ENCODE data around the gene CD99. TPM values are rescaled to one million over a fixed set of nuclear protein-coding genes. Genes with fewer than 3 reads are reported as not detected.
"Not testable (repeated sequence)": the region's sequence is repeated elsewhere in the genome, so short reads cannot be mapped to it uniquely, and the experiment has no call there.

The CD99 gene
- polyA plus RNA-seq, 2 donors: 133 to 198 TPM

DNA sequence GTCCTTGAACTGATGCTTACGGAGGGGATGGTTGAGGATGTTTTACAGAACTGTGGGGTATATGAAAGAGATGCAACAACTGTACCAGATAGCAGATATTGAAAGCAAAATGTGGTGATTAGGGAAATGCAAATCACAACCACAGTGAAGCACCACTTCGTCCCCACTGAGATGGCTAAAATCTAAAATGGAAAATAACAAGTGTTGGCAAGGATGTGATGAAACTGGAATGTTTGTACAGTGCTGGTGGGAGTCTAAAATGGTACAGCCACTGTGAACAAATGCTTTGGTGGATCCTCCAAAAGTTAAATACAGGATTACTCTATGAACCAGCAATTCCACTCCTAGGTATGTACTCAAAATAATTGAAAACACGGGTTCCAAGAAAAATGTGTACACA lies 83.7 kb downstream of the CD99 start:
- WGBS, 2 donors: 94 to 95% methylated on average over 3 of the region's 3 CpGs
- no peaks in the 10 kb centered on the region for H3K36me3 ChIP-seq (ENCODE audit: control insufficient read depth in 2 of 2, insufficient read depth in 2 of 2, low read length in 1 of 2)
- no peaks in the 10 kb centered on the region for H3K4me1 ChIP-seq (ENCODE audit: control insufficient read depth in 2 of 2, insufficient read depth in 2 of 2, low read length in 1 of 2)
- no peak overlapping the region for H3K27ac ChIP-seq (ENCODE audit: low read depth in 2 of 2, low read length in 1 of 2)
- peaks cover 0 to 4% of the 10 kb centered on the region in 2 donors for H3K9me3 ChIP-seq (ENCODE audit: control insufficient read depth in 2 of 2, insufficient read depth in 1 of 2, low read depth in 1 of 2, low read length in 1 of 2)
- no peak overlapping the region for H3K4me3 ChIP-seq (ENCODE audit: low read depth in 1 of 2, low read length in 2 of 2)
- no peaks in the 10 kb centered on the region for H3K27me3 ChIP-seq (ENCODE audit: control insufficient read depth in 1 of 2, insufficient read depth in 2 of 2, low read length in 2 of 2)

DNA sequence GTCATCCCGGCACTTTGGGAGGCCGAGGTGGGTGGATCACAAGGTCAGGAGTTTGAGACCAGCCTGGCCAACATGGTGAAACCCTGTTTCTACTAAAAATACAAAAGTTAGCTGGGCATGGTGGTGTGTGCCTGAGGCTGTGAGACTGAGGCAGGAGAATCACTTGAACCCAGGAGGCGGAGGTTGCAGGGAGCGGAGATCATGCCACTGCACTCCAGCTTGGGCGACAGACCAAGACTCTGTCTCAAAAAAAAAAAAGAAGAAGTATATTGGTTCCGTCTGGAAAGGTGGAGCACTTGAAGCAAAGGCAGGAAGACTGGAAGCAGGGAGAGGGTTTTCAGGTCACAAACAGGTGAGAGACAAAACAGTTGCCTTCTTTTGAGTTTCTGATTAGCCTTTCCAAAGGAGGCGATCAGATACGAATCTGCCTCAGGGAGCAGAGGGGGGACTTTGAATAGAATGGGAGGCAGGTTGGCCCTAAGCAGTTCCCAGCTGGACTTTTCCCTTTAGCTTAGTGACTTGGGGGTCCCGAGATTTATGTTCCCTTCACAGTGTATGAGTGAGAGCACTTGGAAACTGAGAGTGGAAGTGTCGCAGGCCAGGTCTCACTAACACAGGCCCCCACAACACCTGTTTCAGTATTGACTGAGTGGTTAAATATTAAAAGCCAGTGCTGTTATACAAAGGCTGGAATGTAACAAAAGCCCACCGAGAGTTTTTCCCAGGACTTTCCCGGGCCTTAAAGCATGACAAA lies 89.6 kb downstream of the CD99 start:
- not testable (repeated sequence) for H3K4me3 ChIP-seq (ENCODE audit: low read depth in 1 of 2, low read length in 2 of 2); H3K27me3 ChIP-seq (ENCODE audit: control insufficient read depth in 1 of 2, insufficient read depth in 2 of 2, low read length in 2 of 2); H3K27ac ChIP-seq (ENCODE audit: low read depth in 2 of 2, low read length in 1 of 2); H3K36me3 ChIP-seq (ENCODE audit: control insufficient read depth in 2 of 2, insufficient read depth in 2 of 2, low read length in 1 of 2); H3K9me3 ChIP-seq (ENCODE audit: control insufficient read depth in 2 of 2, insufficient read depth in 1 of 2, low read depth in 1 of 2, low read length in 1 of 2); H3K4me1 ChIP-seq (ENCODE audit: control insufficient read depth in 2 of 2, insufficient read depth in 2 of 2, low read length in 1 of 2)
- 70 to 73% methylated on average over 12 of the region's 12 CpGs for WGBS, 2 donors

DNA sequence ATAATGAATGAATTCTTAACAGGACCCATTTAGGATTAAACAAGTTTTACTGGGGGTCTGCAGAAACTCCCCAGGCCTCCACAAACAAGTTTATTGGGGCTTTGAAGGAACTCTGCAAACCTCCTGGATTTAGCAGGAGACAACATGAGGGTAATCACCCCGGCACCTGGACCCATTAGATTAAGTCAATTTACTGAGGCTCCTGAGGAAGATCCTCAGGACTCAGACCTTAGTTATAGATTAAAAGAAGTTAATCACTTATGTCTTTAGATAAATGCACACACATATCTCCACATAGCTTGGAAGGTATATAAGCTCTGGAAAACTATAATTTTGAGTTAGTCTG lies 90.1 kb downstream of the CD99 start:
- Histone ChIP-seq H3K9me3 (ENCODE audit: control insufficient read depth in 2 of 2, insufficient read depth in 1 of 2, low read depth in 1 of 2, low read length in 1 of 2) (no peaks in the 10 kb centered on the region), H3K4me3 (ENCODE audit: low read depth in 1 of 2, low read length in 2 of 2) (no peak overlapping the region), H3K4me1 (ENCODE audit: control insufficient read depth in 2 of 2, insufficient read depth in 2 of 2, low read length in 1 of 2) (no peaks in the 10 kb centered on the region), H3K27ac (ENCODE audit: low read depth in 2 of 2, low read length in 1 of 2) (no peak overlapping the region), H3K36me3 (ENCODE audit: control insufficient read depth in 2 of 2, insufficient read depth in 2 of 2, low read length in 1 of 2) (no peaks in the 10 kb centered on the region), H3K27me3 (ENCODE audit: control insufficient read depth in 1 of 2, insufficient read depth in 2 of 2, low read length in 2 of 2) (no peaks in the 10 kb centered on the region)
- 81 to 86% methylated on average over 1 of the region's 1 CpG for WGBS, 2 donors

DNA sequence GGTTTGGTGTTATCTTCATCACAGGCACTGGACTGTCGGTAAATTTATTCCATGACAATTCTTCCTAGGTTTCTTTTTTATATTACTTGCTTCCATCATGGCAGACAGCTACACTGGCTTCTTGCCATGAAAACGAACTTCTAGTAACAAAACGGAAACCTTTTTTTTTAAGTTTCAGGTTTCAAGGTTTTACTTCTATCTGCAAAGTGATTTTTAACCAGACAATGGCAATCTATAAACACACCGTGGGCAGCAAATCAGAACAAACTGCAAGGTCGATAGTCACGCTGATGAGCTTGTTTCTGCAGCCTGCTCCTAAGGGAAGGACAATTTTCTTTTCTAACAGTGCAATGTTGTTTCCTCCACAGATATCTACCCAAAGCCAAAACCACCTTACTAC lies 90.6 kb downstream of the CD99 start:
- Histone ChIP-seq H3K27me3 (ENCODE audit: control insufficient read depth in 1 of 2, insufficient read depth in 2 of 2, low read length in 2 of 2) (no peaks in the 10 kb centered on the region), H3K36me3 (ENCODE audit: control insufficient read depth in 2 of 2, insufficient read depth in 2 of 2, low read length in 1 of 2) (no peaks in the 10 kb centered on the region), H3K9me3 (ENCODE audit: control insufficient read depth in 2 of 2, insufficient read depth in 1 of 2, low read depth in 1 of 2, low read length in 1 of 2) (no peaks in the 10 kb centered on the region), H3K4me1 (ENCODE audit: control insufficient read depth in 2 of 2, insufficient read depth in 2 of 2, low read length in 1 of 2) (no peaks in the 10 kb centered on the region), H3K27ac (ENCODE audit: low read depth in 2 of 2, low read length in 1 of 2) (no peak overlapping the region), H3K4me3 (ENCODE audit: low read depth in 1 of 2, low read length in 2 of 2) (no peak overlapping the region)
- 38 to 54% methylated on average over 6 of the region's 6 CpGs for WGBS, 2 donors

DNA sequence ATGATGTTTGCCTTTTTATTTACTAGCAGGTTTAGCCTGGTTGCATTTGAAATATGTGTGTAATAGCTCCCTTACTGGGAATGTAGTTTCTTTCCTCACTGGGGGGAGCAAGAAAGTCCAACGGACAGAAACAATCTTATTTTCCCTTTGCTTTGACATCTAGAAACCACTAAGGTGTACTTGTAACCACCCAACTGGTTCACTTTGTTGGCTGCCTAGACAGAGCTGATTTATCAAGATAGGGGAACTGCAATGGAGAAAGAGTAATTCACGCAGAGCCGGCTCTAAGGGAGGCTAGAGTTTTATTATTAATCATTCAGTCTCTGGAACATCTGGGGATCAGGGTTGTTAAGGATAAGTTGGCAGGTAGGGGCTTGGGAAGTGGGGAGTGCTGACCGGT lies 91.1 kb downstream of the CD99 start:
- H3K27ac ChIP-seq (ENCODE audit: low read depth in 2 of 2, low read length in 1 of 2): no peak overlapping the region
- WGBS, 2 donors: 58 to 59% methylated on average over 4 of the region's 4 CpGs
- H3K9me3 ChIP-seq (ENCODE audit: control insufficient read depth in 2 of 2, insufficient read depth in 1 of 2, low read depth in 1 of 2, low read length in 1 of 2): no peaks in the 10 kb centered on the region
- H3K36me3 ChIP-seq (ENCODE audit: control insufficient read depth in 2 of 2, insufficient read depth in 2 of 2, low read length in 1 of 2): no peaks in the 10 kb centered on the region
- no peaks in the 10 kb centered on the region for H3K4me1 ChIP-seq (ENCODE audit: control insufficient read depth in 2 of 2, insufficient read depth in 2 of 2, low read length in 1 of 2)
- no peaks in the 10 kb centered on the region for H3K27me3 ChIP-seq (ENCODE audit: control insufficient read depth in 1 of 2, insufficient read depth in 2 of 2, low read length in 2 of 2)
- H3K4me3 ChIP-seq (ENCODE audit: low read depth in 1 of 2, low read length in 2 of 2): no peak overlapping the region

DNA sequence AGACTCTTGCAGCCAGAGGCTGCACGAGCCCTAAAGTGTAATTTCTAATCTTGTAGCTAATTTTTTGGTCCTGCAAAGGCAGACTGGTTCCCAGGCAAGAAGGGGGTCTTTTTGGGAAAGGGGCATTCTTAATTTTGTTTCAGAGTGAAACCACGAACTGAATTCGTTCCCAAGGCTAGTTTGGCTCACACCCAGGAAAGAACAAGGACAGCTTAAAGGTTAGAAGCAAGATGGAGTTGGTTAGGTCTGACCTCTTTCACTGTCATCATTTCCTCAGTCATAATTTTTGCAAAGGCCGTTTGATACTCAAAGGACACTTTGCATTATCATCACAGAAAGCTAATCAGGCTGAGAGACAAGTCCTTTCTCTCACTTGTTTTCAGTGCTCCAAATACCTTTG lies 91.7 kb downstream of the CD99 start:
- Histone ChIP-seq H3K27ac (ENCODE audit: low read depth in 2 of 2, low read length in 1 of 2) (no peak overlapping the region), H3K4me1 (ENCODE audit: control insufficient read depth in 2 of 2, insufficient read depth in 2 of 2, low read length in 1 of 2) (no peaks in the 10 kb centered on the region), H3K27me3 (ENCODE audit: control insufficient read depth in 1 of 2, insufficient read depth in 2 of 2, low read length in 2 of 2) (no peaks in the 10 kb centered on the region), H3K4me3 (ENCODE audit: low read depth in 1 of 2, low read length in 2 of 2) (no peak overlapping the region), H3K9me3 (ENCODE audit: control insufficient read depth in 2 of 2, insufficient read depth in 1 of 2, low read depth in 1 of 2, low read length in 1 of 2) (no peaks in the 10 kb centered on the region), H3K36me3 (ENCODE audit: control insufficient read depth in 2 of 2, insufficient read depth in 2 of 2, low read length in 1 of 2) (no peaks in the 10 kb centered on the region)
- 71 to 79% methylated on average over 4 of the region's 4 CpGs for WGBS, 2 donors

DNA sequence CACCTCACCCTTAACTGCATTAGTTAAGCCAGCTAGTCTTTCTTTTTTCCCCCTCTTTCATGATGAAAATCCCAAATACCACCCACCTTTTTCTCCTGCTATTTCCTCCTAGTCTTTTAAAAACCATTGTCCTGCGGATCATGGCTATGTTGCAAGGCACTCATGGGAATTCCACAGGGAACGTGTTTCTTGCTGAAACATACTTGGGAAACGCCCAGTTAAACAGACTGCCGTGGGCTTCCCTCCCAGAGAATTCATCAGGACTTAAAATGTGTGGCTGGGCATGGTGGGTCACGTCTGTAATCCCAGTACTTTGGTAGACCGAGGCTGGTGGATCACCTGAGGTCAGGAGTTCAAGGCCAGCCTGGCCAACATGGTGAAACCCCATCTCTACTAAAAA lies 92.9 kb downstream of the CD99 start:
- Histone ChIP-seq H3K36me3 (ENCODE audit: control insufficient read depth in 2 of 2, insufficient read depth in 2 of 2, low read length in 1 of 2) (no peaks in the 10 kb centered on the region), H3K9me3 (ENCODE audit: control insufficient read depth in 2 of 2, insufficient read depth in 1 of 2, low read depth in 1 of 2, low read length in 1 of 2) (no peaks in the 10 kb centered on the region), H3K4me1 (ENCODE audit: control insufficient read depth in 2 of 2, insufficient read depth in 2 of 2, low read length in 1 of 2) (no peaks in the 10 kb centered on the region), H3K27me3 (ENCODE audit: control insufficient read depth in 1 of 2, insufficient read depth in 2 of 2, low read length in 2 of 2) (no peaks in the 10 kb centered on the region), H3K4me3 (ENCODE audit: low read depth in 1 of 2, low read length in 2 of 2) (no peak overlapping the region), H3K27ac (ENCODE audit: low read depth in 2 of 2, low read length in 1 of 2) (no peak overlapping the region)
- WGBS, 2 donors: 69% methylated on average over 6 of the region's 6 CpGs

DNA sequence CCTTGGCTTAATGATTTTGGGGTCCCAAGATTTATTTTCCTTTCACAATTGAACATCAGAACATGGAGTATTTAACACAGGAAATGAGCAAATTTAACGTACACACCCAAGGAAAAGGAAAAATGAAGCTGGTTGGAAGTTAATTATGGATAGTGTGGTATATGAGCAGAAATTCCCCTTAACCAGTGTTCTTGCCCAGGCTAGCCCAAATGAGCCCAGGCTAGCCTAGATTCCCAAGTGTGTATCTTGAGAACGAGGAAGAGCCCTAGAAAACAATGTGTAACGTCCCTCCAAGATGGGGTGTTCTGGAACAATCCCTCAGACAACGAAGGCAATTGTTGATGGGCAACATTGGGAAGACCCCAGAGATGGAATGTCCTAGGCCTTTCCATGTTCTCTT lies 94.4 kb downstream of the CD99 start:
- H3K27me3 ChIP-seq (ENCODE audit: control insufficient read depth in 1 of 2, insufficient read depth in 2 of 2, low read length in 2 of 2): no peaks in the 10 kb centered on the region
- whole genome bisulfite sequencing, 2 donors: 60 to 68% methylated on average over 4 of the region's 4 CpGs
- H3K9me3 ChIP-seq (ENCODE audit: control insufficient read depth in 2 of 2, insufficient read depth in 1 of 2, low read depth in 1 of 2, low read length in 1 of 2): no peaks in the 10 kb centered on the region
- H3K4me3 ChIP-seq (ENCODE audit: low read depth in 1 of 2, low read length in 2 of 2): no peak overlapping the region
- H3K4me1 ChIP-seq (ENCODE audit: control insufficient read depth in 2 of 2, insufficient read depth in 2 of 2, low read length in 1 of 2): no peaks in the 10 kb centered on the region
- no peak overlapping the region for H3K27ac ChIP-seq (ENCODE audit: low read depth in 2 of 2, low read length in 1 of 2)
- H3K36me3 ChIP-seq (ENCODE audit: control insufficient read depth in 2 of 2, insufficient read depth in 2 of 2, low read length in 1 of 2): no peaks in the 10 kb centered on the region

DNA sequence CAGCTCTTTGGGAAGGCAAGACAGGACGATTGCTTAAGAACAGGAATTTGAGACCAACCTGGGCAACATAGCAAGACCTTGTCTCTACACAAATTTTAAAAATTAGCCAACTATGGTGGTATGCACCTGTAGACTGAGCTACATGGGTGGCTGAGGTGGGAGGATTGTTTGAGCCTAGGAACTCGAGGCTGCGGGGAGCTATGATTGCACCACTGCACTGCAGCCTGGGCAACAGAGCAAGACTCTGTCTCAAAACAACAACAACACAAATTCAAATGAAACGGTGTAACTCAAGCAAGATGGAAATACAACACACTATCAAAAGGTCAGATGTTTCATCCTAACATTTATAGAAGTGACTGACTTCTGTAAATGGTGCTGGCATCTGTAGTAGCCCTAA lies 97.9 kb downstream of the CD99 start:
- WGBS, 2 donors: 86 to 92% methylated on average over 4 of the region's 4 CpGs
- no peaks in the 10 kb centered on the region for H3K4me1 ChIP-seq (ENCODE audit: control insufficient read depth in 2 of 2, insufficient read depth in 2 of 2, low read length in 1 of 2)

DNA sequence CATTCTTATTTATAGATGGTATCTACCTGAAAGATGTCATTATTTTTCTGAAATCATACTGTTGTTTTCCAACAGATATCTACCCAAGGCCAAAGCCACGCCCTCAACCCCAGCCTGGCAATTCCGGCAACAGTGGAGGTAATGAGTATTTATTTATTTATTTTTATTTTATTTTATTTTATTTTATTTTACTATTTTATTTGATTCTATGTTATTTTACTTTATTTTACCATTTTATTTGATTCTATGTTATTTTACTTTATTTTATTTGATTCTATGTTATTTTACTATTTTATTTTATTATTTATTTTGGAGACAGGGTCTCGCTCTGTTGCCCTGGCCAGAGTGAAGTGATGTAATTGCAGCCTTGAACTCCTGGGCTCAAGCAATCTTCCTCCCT lies 98.5 kb downstream of the CD99 start:
- Histone ChIP-seq H3K4me3 (ENCODE audit: low read depth in 1 of 2, low read length in 2 of 2) (no peak overlapping the region), H3K9me3 (ENCODE audit: control insufficient read depth in 2 of 2, insufficient read depth in 1 of 2, low read depth in 1 of 2, low read length in 1 of 2) (no peaks in the 10 kb centered on the region), H3K4me1 (ENCODE audit: control insufficient read depth in 2 of 2, insufficient read depth in 2 of 2, low read length in 1 of 2) (no peaks in the 10 kb centered on the region), H3K36me3 (ENCODE audit: control insufficient read depth in 2 of 2, insufficient read depth in 2 of 2, low read length in 1 of 2) (no peaks in the 10 kb centered on the region), H3K27me3 (ENCODE audit: control insufficient read depth in 1 of 2, insufficient read depth in 2 of 2, low read length in 2 of 2) (no peaks in the 10 kb centered on the region), H3K27ac (ENCODE audit: low read depth in 2 of 2, low read length in 1 of 2) (no peak overlapping the region)
- WGBS, 2 donors: 94 to 96% methylated on average over 3 of the region's 3 CpGs

More for the DNA sequence above, 97.9 kb downstream of the CD99 start:
- Histone ChIP-seq H3K9me3 (ENCODE audit: control insufficient read depth in 2 of 2, insufficient read depth in 1 of 2, low read depth in 1 of 2, low read length in 1 of 2) (no peaks in the 10 kb centered on the region), H3K27me3 (ENCODE audit: control insufficient read depth in 1 of 2, insufficient read depth in 2 of 2, low read length in 2 of 2) (no peaks in the 10 kb centered on the region), H3K4me3 (ENCODE audit: low read depth in 1 of 2, low read length in 2 of 2) (no peak overlapping the region), H3K27ac (ENCODE audit: low read depth in 2 of 2, low read length in 1 of 2) (no peak overlapping the region), H3K36me3 (ENCODE audit: control insufficient read depth in 2 of 2, insufficient read depth in 2 of 2, low read length in 1 of 2) (no peaks in the 10 kb centered on the region)

All from esophagus (tissue), 2 donors.